CD8-positive, alpha-beta memory T cell (primary cell): ENCODE data around the gene RNGTT. TPM values are rescaled to one million over a fixed set of nuclear protein-coding genes. Genes with fewer than 3 reads are reported as not detected.
"Not testable (repeated sequence)": the region's sequence is repeated elsewhere in the genome, so short reads cannot be mapped to it uniquely, and the experiment has no call there.

ENCODE experiments used
- CTCF ChIA-PET: fragments of 350-600 bp; sonication (Branson Sonifier 250); formaldehyde crosslinking; loops from one replicate; lab custom pipeline; 2021; ENCODE audit warnings: antibody characterized with exemption; lab: Charles Lee
- POLR2A ChIA-PET: fragments of 350-600 bp; sonication (Branson Sonifier 250); formaldehyde crosslinking; loops from one replicate; lab custom pipeline; 2021; ENCODE audit warnings: antibody characterized with exemption; lab: Charles Lee
- DNase-seq, 5 donors: peaks; one replicate each; pipeline versions ENCODE4 v3.0.0 to v3.0.0-alpha.2; 2020 to 2022; ENCODE audit warnings: mixed read lengths in 1 of 5
- H3K27ac ChIP-seq: one replicate; pipeline ENCODE4 v1.7.0; 2013; ENCODE audit warnings: low read depth, mild to moderate bottlenecking, low read length, moderate library complexity
- H3K27me3 ChIP-seq: 2 replicates; pipeline ENCODE4 v1.7.0; 2013; ENCODE audit warnings: low read length, mild to moderate bottlenecking; ENCODE audit not compliant: insufficient read depth, poor library complexity, severe bottlenecking
- H3K36me3 ChIP-seq: 2 replicates; pipeline ENCODE4 v1.7.0; 2013; ENCODE audit warnings: mild to moderate bottlenecking, low read length, moderate library complexity; ENCODE audit not compliant: insufficient read depth
- H3K4me1 ChIP-seq: 2 replicates; pipeline ENCODE4 v1.7.0; 2013; ENCODE audit warnings: mild to moderate bottlenecking, low read length, moderate library complexity; ENCODE audit not compliant: insufficient read depth
- H3K4me3 ChIP-seq: 2 replicates; pipeline ENCODE4 v1.7.0; 2013; ENCODE audit warnings: mild to moderate bottlenecking, low read length
- H3K9me3 ChIP-seq: 2 replicates; pipeline ENCODE4 v1.7.0; 2013; ENCODE audit warnings: mild to moderate bottlenecking, low read length
- H3K27ac Mint-ChIP-seq, 8 donors: one replicate each; pipeline ENCODE4 v1.8.0; 2020 to 2021; ENCODE audit warnings: mixed read lengths in 8 of 8, mild to moderate bottlenecking in 6 of 8, inconsistent platforms in 3 of 8, moderate library complexity in 3 of 8
- H3K27me3 Mint-ChIP-seq, 2 donors: one replicate each; pipeline ENCODE4 v1.8.0; 2020 to 2021; ENCODE audit warnings: mixed read lengths in 2 of 2, mild to moderate bottlenecking in 1 of 2, moderate library complexity in 1 of 2
- H3K36me3 Mint-ChIP-seq, 3 donors: one replicate each; pipeline ENCODE4 v1.8.0; 2020 to 2021; ENCODE audit warnings: mixed read lengths in 3 of 3, inconsistent platforms in 1 of 3, mild to moderate bottlenecking in 1 of 3
- H3K4me1 Mint-ChIP-seq, 3 donors: one replicate each; pipeline ENCODE4 v1.8.0; 2020 to 2021; ENCODE audit warnings: mixed read lengths in 3 of 3, inconsistent platforms in 1 of 3, mild to moderate bottlenecking in 1 of 3
- H3K4me3 Mint-ChIP-seq, 7 donors: one replicate each; pipeline ENCODE4 v1.8.0; 2020 to 2021; ENCODE audit warnings: mixed read lengths in 7 of 7, mild to moderate bottlenecking in 6 of 7, moderate library complexity in 4 of 7, inconsistent platforms in 2 of 7
- H3K9me3 Mint-ChIP-seq, 5 donors: one replicate each; pipeline ENCODE4 v1.8.0; 2020 to 2022; ENCODE audit warnings: mixed read lengths in 5 of 5, mild to moderate bottlenecking in 3 of 5, moderate library complexity in 2 of 5, inconsistent platforms in 1 of 5
- polyA plus RNA-seq: library from polyadenylated mRNA; unstranded; fragments of 300-500 nt; fragmentation: Illumina TruSeq; gene quantifications from one replicate; pipeline ENCODE4 v1.2.3, GENCODE V29; 2021
- total RNA-seq, 2 experiments: library from RNA; stranded (reverse); gene quantifications; one replicate each; pipeline ENCODE4 v1.2.3, GENCODE V29; 2021

The RNGTT gene
- total and polyA plus RNA-seq, 3 experiments from 2014 or later = 16.0 to 22.3 (median 20.7) TPM

GRCh38 chr6:88907148-88907547 lies 56.3 kb downstream of the RNGTT start:
- H3K27me3 ChIP-seq, H3K27ac ChIP-seq, H3K9me3 Mint-ChIP-seq, H3K27me3 Mint-ChIP-seq, H3K4me3 Mint-ChIP-seq, H3K9me3 ChIP-seq, H3K4me1 ChIP-seq, H3K36me3 ChIP-seq, CTCF ChIA-PET, DNase-seq, H3K4me3 ChIP-seq: not testable (repeated sequence)
- peaks cover 36 to 48% (median 43%) of the 10 kb centered on the region in 3 donors for H3K4me1 Mint-ChIP-seq
- H3K36me3 Mint-ChIP-seq = peaks cover 5 to 34% (median 11%) of the 10 kb centered on the region in 3 donors
- peak overlapping the region in 5 of 8 donors; percentile 38 to 86 (median 51) for H3K27ac Mint-ChIP-seq
- POLR2A ChIA-PET = interaction anchor here (0.6 kb wide), 1 partner anchor 553 kb away, joined by 3 read pairs; no protein-coding TSS in a partner anchor

- no peaks in the 10 kb centered on the region for H3K27me3 Mint-ChIP-seq
- CTCF ChIA-PET = interaction anchor here (0.6 to 1.2 kb wide), 2 partner anchors 29 to 1747 kb away, joined by 3 read pairs; no protein-coding TSS in a partner anchor
- DNase-seq = no peak
- peaks cover 12 to 35% (median 14%) of the 10 kb centered on the region in 3 donors for H3K36me3 Mint-ChIP-seq
- Histone ChIP-seq H3K4me3 (no peak overlapping the region), H3K9me3 (no peaks in the 10 kb centered on the region), H3K4me1 (no peaks in the 10 kb centered on the region), H3K36me3 (no peaks in the 10 kb centered on the region), H3K27ac (no peak overlapping the region), H3K27me3 (no peaks in the 10 kb centered on the region)
- POLR2A ChIA-PET = no interaction called here
- no peak overlapping the region for H3K4me3 Mint-ChIP-seq
- no peaks in the 10 kb centered on the region for H3K4me1 Mint-ChIP-seq
- H3K27ac Mint-ChIP-seq = no peak overlapping the region
- no peaks in the 10 kb centered on the region for H3K9me3 Mint-ChIP-seq
Observed at GRCh38 chr6:88899569-88900316, 63.7 kb downstream of the RNGTT start.

GRCh38 chr6:88895911-88896310 lies 67.5 kb downstream of the RNGTT start:
- no peak overlapping the region for H3K4me3 Mint-ChIP-seq
- H3K27me3 ChIP-seq = no peaks in the 10 kb centered on the region
- DNase-seq = no peak
- peaks cover 4 to 14% (median 5%) of the 10 kb centered on the region in 3 donors for H3K36me3 Mint-ChIP-seq
- no peaks in the 10 kb centered on the region for H3K4me1 Mint-ChIP-seq
- no peak overlapping the region for H3K27ac ChIP-seq
- no peaks in the 10 kb centered on the region for H3K9me3 ChIP-seq
- ChIA-PET CTCF (no interaction called here), POLR2A (no interaction called here)
- H3K27ac Mint-ChIP-seq = no peak overlapping the region
- no peak overlapping the region for H3K4me3 ChIP-seq
- H3K27me3 Mint-ChIP-seq = no peaks in the 10 kb centered on the region
- H3K9me3 Mint-ChIP-seq = no peaks in the 10 kb centered on the region
- H3K36me3 ChIP-seq = no peaks in the 10 kb centered on the region
- no peaks in the 10 kb centered on the region for H3K4me1 ChIP-seq

GRCh38 chr6:88890860-88891845 lies 72.3 kb downstream of the RNGTT start:
- Mint-ChIP-seq H3K4me3 (no peak overlapping the region), H3K36me3 (peaks cover 4 to 33% (median 13%) of the 10 kb centered on the region in 3 donors), H3K4me1 (no peaks in the 10 kb centered on the region), H3K9me3 (no peaks in the 10 kb centered on the region), H3K27ac (peak overlapping the region in 1 of 8 donors; percentile 12), H3K27me3 (no peaks in the 10 kb centered on the region)
- Histone ChIP-seq H3K9me3 (no peaks in the 10 kb centered on the region), H3K27ac (no peak overlapping the region), H3K27me3 (no peaks in the 10 kb centered on the region), H3K36me3 (no peaks in the 10 kb centered on the region), H3K4me3 (no peak overlapping the region), H3K4me1 (no peaks in the 10 kb centered on the region)
- ChIA-PET POLR2A (no interaction called here), CTCF (no interaction called here)
- no peak for DNase-seq

- no peaks in the 10 kb centered on the region for H3K27me3 ChIP-seq
- Mint-ChIP-seq H3K4me1 (no peaks in the 10 kb centered on the region), H3K27me3 (no peaks in the 10 kb centered on the region), H3K9me3 (no peaks in the 10 kb centered on the region), H3K27ac (no peak overlapping the region), H3K36me3 (peaks cover 10 to 39% (median 17%) of the 10 kb centered on the region in 3 donors), H3K4me3 (no peak overlapping the region)
- H3K27ac ChIP-seq = no peak overlapping the region
- H3K9me3 ChIP-seq = no peaks in the 10 kb centered on the region
- H3K4me1 ChIP-seq = no peaks in the 10 kb centered on the region
- H3K36me3 ChIP-seq = no peaks in the 10 kb centered on the region
- ChIA-PET POLR2A (no interaction called here), CTCF (no interaction called here)
- no peak overlapping the region for H3K4me3 ChIP-seq
- DNase-seq = no peak
Observed at GRCh38 chr6:88890394-88890793, 73.0 kb downstream of the RNGTT start.

GRCh38 chr6:88884361-88884760 lies 79.1 kb downstream of the RNGTT start:
- no peaks in the 10 kb centered on the region for H3K27me3 ChIP-seq
- H3K4me1 ChIP-seq = no peaks in the 10 kb centered on the region
- DNase-seq = no peak
- H3K27ac Mint-ChIP-seq = peak overlapping the region in 1 of 8 donors; percentile 29
- no peaks in the 10 kb centered on the region for H3K9me3 Mint-ChIP-seq
- no peak overlapping the region for H3K27ac ChIP-seq
- H3K36me3 ChIP-seq = no peaks in the 10 kb centered on the region
- peaks cover 10 to 23% (median 11%) of the 10 kb centered on the region in 3 donors for H3K4me1 Mint-ChIP-seq
- H3K9me3 ChIP-seq = no peaks in the 10 kb centered on the region
- H3K4me3 Mint-ChIP-seq = no peak overlapping the region
- no peaks in the 10 kb centered on the region for H3K27me3 Mint-ChIP-seq
- ChIA-PET POLR2A (no interaction called here), CTCF (no interaction called here)
- no peak overlapping the region for H3K4me3 ChIP-seq
- H3K36me3 Mint-ChIP-seq = peaks cover 11 to 55% (median 26%) of the 10 kb centered on the region in 3 donors

GRCh38 chr6:88882536-88882935 lies 80.9 kb downstream of the RNGTT start:
- H3K27ac ChIP-seq = no peak overlapping the region
- Mint-ChIP-seq H3K9me3 (no peaks in the 10 kb centered on the region), H3K27ac (no peak overlapping the region), H3K4me1 (peaks cover 10 to 23% (median 11%) of the 10 kb centered on the region in 3 donors), H3K4me3 (no peak overlapping the region), H3K27me3 (no peaks in the 10 kb centered on the region), H3K36me3 (peaks cover 11 to 55% (median 26%) of the 10 kb centered on the region in 3 donors)
- no peaks in the 10 kb centered on the region for H3K36me3 ChIP-seq
- ChIA-PET POLR2A (no interaction called here), CTCF (no interaction called here)
- H3K4me1 ChIP-seq = no peaks in the 10 kb centered on the region
- no peaks in the 10 kb centered on the region for H3K9me3 ChIP-seq
- H3K4me3 ChIP-seq = no peak overlapping the region
- no peak for DNase-seq
- no peaks in the 10 kb centered on the region for H3K27me3 ChIP-seq
